HG02588 (cell line): ENCODE measurements around the gene FAM184B.

Experiments used
- ATAC-seq: cut with Tn5 transposase; IDR thresholded peaks from one replicate; pipeline ENCODE4 v1.9.1; 2021; ENCODE audit warnings: mild to moderate bottlenecking, moderate library complexity; ENCODE audit not compliant: unreplicated experiment

Gene FAM184B

GRCh38 chr4:17778431-17778830 is 3.0 kb downstream of the FAM184B start:
- no peak for ATAC-seq

GRCh38 chr4:17773135-17773698 is 8.2 kb downstream of the FAM184B start:
- no peak for ATAC-seq

GRCh38 chr4:17771284-17771908 is 10.0 kb downstream of the FAM184B start:
- no peak for ATAC-seq

- no peak for ATAC-seq
These were observed 10.6 kb downstream of the FAM184B start for GRCh38 chr4:17770845-17771244.

- ATAC-seq = no peak
These were observed 11.8 kb downstream of the FAM184B start for GRCh38 chr4:17769406-17770174.

GRCh38 chr4:17766826-17767458 is 14.5 kb downstream of the FAM184B start:
- no peak for ATAC-seq

GRCh38 chr4:17765514-17766286 is 15.7 kb downstream of the FAM184B start:
- ATAC-seq = no peak

GRCh38 chr4:17763931-17764330 is 17.5 kb downstream of the FAM184B start:
- ATAC-seq = no peak

- no peak for ATAC-seq
These were observed 18.0 kb downstream of the FAM184B start for GRCh38 chr4:17763416-17763815.

GRCh38 chr4:17762726-17763125 is 18.7 kb downstream of the FAM184B start:
- ATAC-seq = no peak

GRCh38 chr4:17761062-17761461 is 20.4 kb downstream of the FAM184B start:
- ATAC-seq = no peak

- ATAC-seq = no peak
These were observed 20.8 kb downstream of the FAM184B start for GRCh38 chr4:17760626-17761025.

- no peak for ATAC-seq
These were observed 22.9 kb downstream of the FAM184B start for GRCh38 chr4:17758485-17758884.

- no peak for ATAC-seq
These were observed 23.8 kb downstream of the FAM184B start for GRCh38 chr4:17757621-17758020.

- ATAC-seq = no peak
These were observed 27.8 kb downstream of the FAM184B start for GRCh38 chr4:17753646-17754045.

GRCh38 chr4:17740702-17741101 is 40.7 kb downstream of the FAM184B start:
- no peak for ATAC-seq

- ATAC-seq = no peak
These were observed 44.9 kb downstream of the FAM184B start for GRCh38 chr4:17736484-17736883.

GRCh38 chr4:17726911-17727310 is 54.5 kb downstream of the FAM184B start:
- ATAC-seq = no peak

GRCh38 chr4:17723648-17724047 is 57.8 kb downstream of the FAM184B start:
- ATAC-seq = no peak

GRCh38 chr4:17722356-17722700 is 59.1 kb downstream of the FAM184B start:
- ATAC-seq = no peak
